ENCODE data around the gene ASXL2.

The ASXL2 gene

GRCh38 chr2:25756536-25756935, 121.8 kb downstream of the ASXL2 start:
- TF ChIP-seq CTCF (IDR thresholded peaks at IDR 0.05; ENCODE audit: extremely low read depth, insufficient read depth, missing control alignments): no peak
- no peak for DNase-seq (ENCODE audit: low spot score)
- in situ Hi-C loops (cut with MboI; ENCODE audit: low pct_unique_long_range_greater_than_20kb, low sequenced_read_pairs, unreplicated experiment): no loop called here

DNA sequence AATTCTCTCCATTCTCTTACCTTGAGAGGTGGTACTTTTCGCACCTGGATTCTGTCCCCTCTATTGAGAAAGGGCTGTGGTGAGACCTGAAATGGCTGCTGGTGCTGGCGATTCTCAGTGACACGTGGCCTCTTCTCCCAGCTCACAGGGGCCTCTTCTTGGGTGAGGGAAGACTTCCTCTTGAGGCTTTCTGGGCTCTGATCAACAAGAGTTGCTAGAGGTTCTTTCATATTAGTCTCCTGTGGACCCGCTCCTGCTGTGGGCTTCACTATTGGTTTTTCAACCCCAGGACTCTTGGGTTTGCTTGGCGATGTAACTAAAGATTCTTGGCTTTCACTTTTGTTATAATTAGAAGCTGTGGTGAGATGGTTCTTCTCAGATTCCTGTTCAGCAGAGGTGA, 128.6 kb downstream of the ASXL2 start:
- no peak for TF ChIP-seq CTCF (IDR thresholded peaks at IDR 0.05; ENCODE audit: extremely low read depth, insufficient read depth, missing control alignments)
- no peak for DNase-seq (ENCODE audit: low spot score)
- in situ Hi-C loops (cut with MboI; ENCODE audit: low pct_unique_long_range_greater_than_20kb, low sequenced_read_pairs, unreplicated experiment): no loop called here

DNA sequence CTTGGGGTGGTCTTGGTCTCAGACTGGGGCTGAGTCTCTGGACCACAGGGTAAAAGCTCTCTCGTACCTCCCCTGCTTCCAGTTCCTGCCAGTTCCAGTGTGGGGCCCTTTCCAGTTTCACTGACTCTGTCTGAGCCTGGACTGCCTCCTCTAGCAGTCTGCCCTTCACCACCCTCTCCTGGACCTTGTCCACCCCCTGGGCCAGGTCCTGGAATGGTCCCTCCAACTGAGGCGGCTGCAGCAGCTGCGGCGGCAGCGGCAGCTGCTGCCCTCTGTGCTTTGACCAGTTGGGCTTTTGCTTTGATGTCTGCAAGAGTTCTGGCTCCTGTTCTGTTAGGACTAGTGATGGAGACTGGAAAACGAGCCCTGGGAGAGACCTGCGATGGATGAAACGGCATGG, 134.2 kb downstream of the ASXL2 start:
- no peak for DNase-seq (ENCODE audit: low spot score)
- TF ChIP-seq CTCF (IDR thresholded peaks at IDR 0.05; ENCODE audit: extremely low read depth, insufficient read depth, missing control alignments): no peak
- in situ Hi-C loops (cut with MboI; ENCODE audit: low pct_unique_long_range_greater_than_20kb, low sequenced_read_pairs, unreplicated experiment): no loop called here

GRCh38 chr2:25743132-25743830, 135.0 kb downstream of the ASXL2 start:
- DNase-seq (ENCODE audit: low spot score): no peak
- TF ChIP-seq CTCF (IDR thresholded peaks at IDR 0.05; ENCODE audit: extremely low read depth, insufficient read depth, missing control alignments): no peak
- in situ Hi-C loops (cut with MboI; ENCODE audit: low pct_unique_long_range_greater_than_20kb, low sequenced_read_pairs, unreplicated experiment): no loop called here

DNA sequence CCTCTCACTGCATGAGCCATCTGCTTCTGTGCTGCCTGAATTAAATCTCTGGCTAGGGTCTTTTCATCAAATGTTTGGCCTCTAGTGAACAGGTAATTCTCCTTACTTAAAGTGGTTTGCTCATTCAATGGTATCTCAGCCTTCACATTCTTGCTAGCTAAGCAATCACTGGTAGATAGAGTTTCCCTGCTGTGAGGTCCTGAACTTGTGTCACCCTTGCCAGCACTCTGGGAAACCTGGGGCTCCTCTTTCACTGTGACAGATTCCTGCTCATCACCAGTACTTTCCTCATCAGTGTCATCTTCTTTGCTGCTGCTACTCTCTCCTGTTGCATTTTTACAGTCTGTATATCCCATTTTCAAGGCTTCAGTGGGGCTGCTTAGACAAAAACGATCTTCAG, 135.8 kb downstream of the ASXL2 start:
- in situ Hi-C loops (cut with MboI; ENCODE audit: low pct_unique_long_range_greater_than_20kb, low sequenced_read_pairs, unreplicated experiment): no loop called here
- DNase-seq (ENCODE audit: low spot score): no peak

GRCh38 chr2:25740810-25741381, 137.4 kb downstream of the ASXL2 start:
- no peak for DNase-seq (ENCODE audit: low spot score)
- TF ChIP-seq CTCF (IDR thresholded peaks at IDR 0.05; ENCODE audit: extremely low read depth, insufficient read depth, missing control alignments): no peak
- in situ Hi-C loops (cut with MboI; ENCODE audit: low pct_unique_long_range_greater_than_20kb, low sequenced_read_pairs, unreplicated experiment): no loop called here

More for the DNA sequence above, 135.8 kb downstream of the ASXL2 start:
- TF ChIP-seq CTCF (IDR thresholded peaks at IDR 0.05; ENCODE audit: extremely low read depth, insufficient read depth, missing control alignments): no peak
